Spleen (tissue), 11 donors: ENCODE measurements around the gene C5orf15. TPM values are rescaled to one million over a fixed set of nuclear protein-coding genes. Genes with fewer than 3 reads are reported as not detected.

ENCODE experiments used
- DNase-seq: peaks from one replicate; pipeline ENCODE4 v3.0.0-alpha.2; 2020
- H3K27ac ChIP-seq, 8 donors: fragments of 200-600 bp; sonication (generic) in 7 of 8; 1 replicate in 4 of 8; 2 replicates in 4 of 8; pipeline versions ENCODE4 v1.5.0 to v1.8.0; 2016 to 2021; ENCODE audit warnings: inconsistent platforms in 4 of 8, mild to moderate bottlenecking in 4 of 8, moderate library complexity in 1 of 8
- H3K27me3 ChIP-seq, 7 donors: fragments of 200-600 bp; sonication (generic) in 6 of 7; replicated peaks in 1 of 7; 1 replicate in 4 of 7; 2 replicates in 3 of 7; pipeline versions ENCODE4 v1.5.0 to v1.8.0; 2016 to 2021; ENCODE audit warnings: inconsistent platforms in 3 of 7, mild to moderate bottlenecking in 1 of 7
- H3K36me3 ChIP-seq, 6 donors: fragments of 200-600 bp; sonication (generic) in 5 of 6; 1 replicate in 4 of 6; 2 replicates in 2 of 6; pipeline versions ENCODE4 v1.5.0 to v1.8.0; 2016 to 2021; ENCODE audit warnings: inconsistent platforms in 2 of 6
- H3K4me1 ChIP-seq, 6 donors: fragments of 200-600 bp; sonication (generic) in 5 of 6; 1 replicate in 3 of 6; 2 replicates in 3 of 6; pipeline versions ENCODE4 v1.5.0 to v1.8.0; 2016 to 2021; ENCODE audit warnings: inconsistent platforms in 3 of 6
- H3K4me3 ChIP-seq, 8 donors: fragments of 200-600 bp; sonication (generic) in 7 of 8; 1 replicate in 4 of 8; 2 replicates in 4 of 8; pipeline versions ENCODE4 v1.5.0 to v1.8.0; 2016 to 2021; ENCODE audit warnings: inconsistent platforms in 4 of 8, mild to moderate bottlenecking in 4 of 8, moderate library complexity in 2 of 8
- H3K9me3 ChIP-seq, 8 donors: fragments of 200-600 bp; sonication (generic) in 7 of 8; 1 replicate in 4 of 8; 2 replicates in 4 of 8; pipeline versions ENCODE4 v1.5.0 to v1.8.0; 2016 to 2021; ENCODE audit warnings: inconsistent platforms in 4 of 8
- CTCF ChIP-seq, 11 experiments: fragments of 200-600 bp in 7 of 11; fragments of 450-650 bp in 4 of 11; sonication (generic) in 4 of 11; IDR thresholded peaks in 8 of 11; conservative IDR thresholded peaks in 3 of 11; 1 replicate in 7 of 11; 2 replicates in 4 of 11; pipeline versions ENCODE4 v1.4.0 to v1.8.0; 2016 to 2021; ENCODE audit warnings: antibody characterized with exemption in 11 of 11, inconsistent platforms in 4 of 11, mild to moderate bottlenecking in 1 of 11
- POLR2A ChIP-seq, 3 donors: fragments of 450-650 bp; IDR thresholded peaks; one replicate each; pipeline ENCODE4 v1.5.1; 2017; ENCODE audit warnings: antibody characterized with exemption in 3 of 3, mild to moderate bottlenecking in 1 of 3
- POLR2AphosphoS5 ChIP-seq, 3 donors: sonication (generic); formaldehyde crosslinking; IDR thresholded peaks; one replicate each; pipeline ENCODE4 v1.5.1; 2017; ENCODE audit warnings: antibody characterized with exemption in 3 of 3
- WGBS, 5 donors: extraction: QIAGEN DNeasy Blood & Tissue Kit in 3 of 5; methylation state at CpG; one replicate each; pipeline versions ENCODE4 v1.1.5 to v1.1.7; 2013 to 2018; 5-methylcytosine and 5-hydroxymethylcytosine counted together
- intact Hi-C: fragments of 100-400 bp; cut with DNase I; formaldehyde crosslinking; loops from one replicate; pipeline ENCODE4 v1.15.0; 2023; ENCODE audit warnings: low total_unique reads
- polyA plus RNA-seq, 3 donors: library from polyadenylated mRNA; stranded (reverse); fragments of 200-250 nt; gene quantifications; one replicate each; pipeline ENCODE4 v1.2.1, GENCODE V29; 2013
- total RNA-seq, 7 donors: library from RNA; depleted of rRNA in 3 of 7; stranded (reverse); fragments of >200 nt in 3 of 7; fragmentation: NEBNext Ultra II Directional in 4 of 7; extraction: Animal tissue kit (Norgen Biotek cat#: 25700) in 4 of 7; gene quantifications; one replicate each; pipeline versions ENCODE4 v1.1.0 to v1.2.1, GENCODE V29; 2016 to 2021
- donor health status: healthy with polysubstance abuse.
- donor health status: DM: no; HTN: no; CAD: no; lungs with moderate emphysema.
- donor health status: DM: no; HTN: no; CAD: no.
- donor health status: Bipolar disorder and iron deficiency.
- donor health status: healthy.
- donor health status: DM: no; HTN: no; CAD: no.
- donor health status: DM: yes; HTN: yes; CAD: no.

The C5orf15 gene
- total and polyA plus RNA-seq, 10 donors = 25.4 to 49.6 (median 28.5) TPM

GRCh38 chr5:133930061-133930812 is 38.2 kb downstream of the C5orf15 start:
- intact Hi-C loops = no loop called here
- TF ChIP-seq POLR2AphosphoS5 (IDR thresholded peaks at IDR 0.05) (peak in 2 of 3 donors; percentile 14 to 32), CTCF (IDR thresholded peaks at IDR 0.05 in 8 of 11, conservative IDR thresholded peaks at IDR 0.05 in 3 of 11) (no peak)
- Histone ChIP-seq H3K4me3 (peak overlapping the region in 2 of 8 donors; percentile 24 to 42), H3K27me3 (no peaks in the 10 kb centered on the region), H3K27ac (peak overlapping the region; percentile 18 to 88 (median 46)), H3K4me1 (peaks cover 8 to 73% (median 63%) of the 10 kb centered on the region in 6 donors), H3K36me3 (no peaks in the 10 kb centered on the region), H3K9me3 (no peaks in the 10 kb centered on the region)
- WGBS, 5 donors = 39 to 49% (median 41%) methylated on average over 14 to 16 of the region's 16 CpGs
- no peak for DNase-seq

GRCh38 chr5:133928587-133929393 is 39.6 kb downstream of the C5orf15 start:
- H3K4me3 ChIP-seq = no peak overlapping the region
- H3K27me3 ChIP-seq = no peaks in the 10 kb centered on the region
- H3K27ac ChIP-seq = peak overlapping the region in 7 of 8 donors; percentile 45 to 88 (median 52)
- H3K36me3 ChIP-seq = no peaks in the 10 kb centered on the region
- no peak for TF ChIP-seq POLR2AphosphoS5 (IDR thresholded peaks at IDR 0.05)
- no peak for TF ChIP-seq POLR2A (IDR thresholded peaks at IDR 0.05)
- TF ChIP-seq CTCF (IDR thresholded peaks at IDR 0.05 in 8 of 11, conservative IDR thresholded peaks at IDR 0.05 in 3 of 11) = no peak
- H3K4me1 ChIP-seq = peaks cover 8 to 58% (median 49%) of the 10 kb centered on the region in 6 donors
- intact Hi-C loops = no loop called here
- H3K9me3 ChIP-seq = no peaks in the 10 kb centered on the region
- 55 to 63% (median 60%) methylated on average over 9 of the region's 9 CpGs for WGBS, 5 donors
- no peak for DNase-seq

- 74 to 85% (median 79%) methylated on average over 13 of the region's 13 CpGs for WGBS, 5 donors
- TF ChIP-seq POLR2AphosphoS5 (IDR thresholded peaks at IDR 0.05) = no peak
- no peak for TF ChIP-seq CTCF (IDR thresholded peaks at IDR 0.05 in 8 of 11, conservative IDR thresholded peaks at IDR 0.05 in 3 of 11)
- TF ChIP-seq POLR2A (IDR thresholded peaks at IDR 0.05) = no peak
- Histone ChIP-seq H3K4me3 (no peak overlapping the region), H3K36me3 (no peaks in the 10 kb centered on the region), H3K9me3 (no peaks in the 10 kb centered on the region), H3K27me3 (no peaks in the 10 kb centered on the region), H3K4me1 (peaks cover 8 to 46% (median 37%) of the 10 kb centered on the region in 6 donors), H3K27ac (peak overlapping the region in 2 of 8 donors; percentile 72 to 88)
- no peak for DNase-seq
- intact Hi-C loops = no loop called here
Measured at GRCh38 chr5:133927300-133928180, 40.9 kb downstream of the C5orf15 start.
